Measurements from ENCODE around the gene CDS2. TPM values are rescaled to one million over a fixed set of nuclear protein-coding genes. Genes with fewer than 3 reads are reported as not detected.
A peak's percentile ranks its signal among the peaks of the same experiment; 100 is the strongest.

The CDS2 gene
- total RNA-seq, 1 experiment from 2014 or later, result 17.1 TPM

GRCh38 chr20:5160882-5161281 lies 34.1 kb downstream of the CDS2 start:
- ChIA-PET POLR2A (ENCODE audit: unreplicated experiment) (no interaction called here), CTCF (no interaction called here)
- BruUV-seq (replicated peaks), result no TSS peak
- peaks cover 3% of the 10 kb centered on the region; the same call in 1 of the 2 replicates for H3K36me3 ChIP-seq (ENCODE audit: low read depth, low read length)
- H3K27me3 ChIP-seq (ENCODE audit: low read length), result no peaks in the 10 kb centered on the region
- no peaks in the 10 kb centered on the region for H3K9me2 ChIP-seq (replicated peaks; ENCODE audit: low read length)
- H3F3A ChIP-seq (ENCODE audit: low read length, unreplicated experiment), result no peaks in the 10 kb centered on the region
- intact Hi-C loops (cut with micrococcal nuclease), result no loop called here
- TF ChIP-seq EZH2phosphoT487 (IDR thresholded peaks at IDR 0.05; ENCODE audit: borderline replicate concordance, low read length) (no peak), CTCF (conservative IDR thresholded peaks at IDR 0.05; ENCODE audit: low read depth, low read length) (no peak), EZH2 (IDR thresholded peaks at IDR 0.05; ENCODE audit: low read length, unreplicated experiment) (no peak)
- H3K27ac ChIP-seq (ENCODE audit: low read length), result 0 out of 2 replicates have a peak overlapping the region, but pooled peaks have one; percentile 10
- no peaks in the 10 kb centered on the region for H4K20me1 ChIP-seq (ENCODE audit: low read length)
- H3K79me2 ChIP-seq (ENCODE audit: low read length), result peaks cover 68% of the 10 kb centered on the region
- H2AFZ ChIP-seq (ENCODE audit: low read length), result no peak overlapping the region
- peaks cover 21% of the 10 kb centered on the region for H3K4me1 ChIP-seq (ENCODE audit: insufficient read depth, low read length)
- H3K9ac ChIP-seq (ENCODE audit: low read length), result no peak overlapping the region
- no peaks in the 10 kb centered on the region for H3K9me3 ChIP-seq (ENCODE audit: low read length)
- ATAC-seq, result no peak
- H3K4me3 ChIP-seq (ENCODE audit: low read length), result no peak overlapping the region
- H3K4me2 ChIP-seq (ENCODE audit: low read length), result no peak overlapping the region
- peak; percentile 32 for DNase-seq

- Histone ChIP-seq H3K4me1 (ENCODE audit: insufficient read depth, low read length) (peaks cover 13% of the 10 kb centered on the region), H3K79me2 (ENCODE audit: low read length) (peaks cover 68% of the 10 kb centered on the region), H2AFZ (ENCODE audit: low read length) (no peak overlapping the region), H3K4me2 (ENCODE audit: low read length) (no peak overlapping the region), H3K36me3 (ENCODE audit: low read depth, low read length) (peaks cover 3% of the 10 kb centered on the region; the same call in 1 of the 2 replicates), H3K9ac (ENCODE audit: low read length) (no peak overlapping the region), H3K9me2 (replicated peaks; ENCODE audit: low read length) (no peaks in the 10 kb centered on the region), H3K27ac (ENCODE audit: low read length) (no peak overlapping the region), H3F3A (ENCODE audit: low read length, unreplicated experiment) (no peaks in the 10 kb centered on the region), H3K27me3 (ENCODE audit: low read length) (no peaks in the 10 kb centered on the region), H4K20me1 (ENCODE audit: low read length) (no peaks in the 10 kb centered on the region), H3K4me3 (ENCODE audit: low read length) (no peak overlapping the region), H3K9me3 (ENCODE audit: low read length) (no peaks in the 10 kb centered on the region)
- CTCF ChIA-PET, result no interaction called here
- ATAC-seq, result no peak
- TF ChIP-seq EZH2phosphoT487 (IDR thresholded peaks at IDR 0.05; ENCODE audit: borderline replicate concordance, low read length), result no peak
- TF ChIP-seq EZH2 (IDR thresholded peaks at IDR 0.05; ENCODE audit: low read length, unreplicated experiment), result no peak
- no peak for TF ChIP-seq CTCF (conservative IDR thresholded peaks at IDR 0.05; ENCODE audit: low read depth, low read length)
- no TSS peak for BruUV-seq (replicated peaks)
- intact Hi-C loops (cut with micrococcal nuclease), result no loop called here
- no peak for DNase-seq
- POLR2A ChIA-PET (ENCODE audit: unreplicated experiment), result no interaction called here
Observed at GRCh38 chr20:5161536-5162164, 34.8 kb downstream of the CDS2 start.
